ENCODE data around the gene LRCH1. TPM values are rescaled to one million over a fixed set of nuclear protein-coding genes. Genes with fewer than 3 reads are reported as not detected.

The LRCH1 gene
- total and polyA plus RNA-seq, 2 of the 4 experiments (the other 2 are of a cell fraction), result 7.0 to 8.8 TPM

DNA sequence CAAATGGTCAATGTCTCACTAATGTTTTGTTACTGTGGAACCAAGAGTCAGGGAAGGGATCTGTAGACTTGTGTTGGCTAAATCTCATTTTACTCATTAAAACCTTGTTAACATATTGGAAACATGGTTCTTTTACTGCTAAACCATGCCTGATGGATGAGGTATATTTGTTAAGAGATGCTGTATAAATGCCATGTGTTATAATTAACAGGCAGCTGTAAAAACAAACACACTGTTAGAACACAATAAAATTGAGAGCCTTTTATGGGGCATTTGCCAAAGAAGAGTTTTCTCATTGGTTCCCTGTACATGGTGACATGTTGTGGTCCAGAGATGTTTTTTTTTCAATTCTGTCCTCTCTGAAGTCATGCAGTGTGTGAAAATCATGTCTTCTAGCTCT lies 122.0 kb downstream of the LRCH1 start:
- DNase-seq, result no peak
- Histone ChIP-seq H2BK120ac (ENCODE audit: low read depth, low read length) (no peak overlapping the region), H3K36me3 (ENCODE audit: control insufficient read depth, insufficient read depth, low read length) (peaks cover 9% of the 10 kb centered on the region), H3K4me3 (ENCODE audit: insufficient read depth, low read depth, low read length) (no peak overlapping the region), H2BK20ac (ENCODE audit: low read depth, low read length) (no peak overlapping the region), H3K4ac (ENCODE audit: low read depth, low read length) (no peak overlapping the region), H4K20me1 (ENCODE audit: insufficient read depth, low read length) (peaks cover 8% of the 10 kb centered on the region; the same call in 1 of the 2 replicates), H2AFZ (replicated peaks; ENCODE audit: low read length, poor library complexity) (no peak overlapping the region), H3K23ac (ENCODE audit: low read depth, low read length) (no peak overlapping the region), H2BK5ac (ENCODE audit: low read depth, low read length, poor library complexity, severe bottlenecking) (no peak overlapping the region), H3K18ac (ENCODE audit: low read depth, low read length) (no peak overlapping the region), H3K56ac (ENCODE audit: extremely low read depth, insufficient read depth, low read length) (no peak overlapping the region), H3K9me3 (ENCODE audit: control insufficient read depth, insufficient read depth, low read length) (no peaks in the 10 kb centered on the region), H3K9ac (ENCODE audit: low read depth, low read length) (no peak overlapping the region), H4K8ac (ENCODE audit: low read depth in 2 of 2, low read length in 2 of 2) (no peak overlapping the region), H4K5ac (ENCODE audit: low read depth, low read length) (no peak overlapping the region), H3K79me1 (ENCODE audit: low read depth in 1 of 2, low read length in 2 of 2) (peaks cover 41 to 66% of the 10 kb centered on the region in 2 experiments), H2AK5ac (ENCODE audit: low read depth, low read length) (no peak overlapping the region), H3K27me3 (ENCODE audit: control insufficient read depth, insufficient read depth, low read length) (no peaks in the 10 kb centered on the region), H4K91ac (ENCODE audit: insufficient read depth, low read depth, low read length) (no peak overlapping the region), H3K14ac (replicated peaks; ENCODE audit: low read depth, low read length) (0 out of 2 replicates have a peak overlapping the region, but pooled peaks have one; percentile 16), H3K4me2 (ENCODE audit: low read depth, low read length) (no peak overlapping the region), H2AK9ac (replicated peaks; ENCODE audit: low read depth, low read length, poor library complexity) (no peak overlapping the region), H3K27ac (ENCODE audit: insufficient read depth, low read length) (no peak overlapping the region), H2BK15ac (ENCODE audit: low read depth, low read length) (no peak overlapping the region), H3K4me1 (ENCODE audit: control insufficient read depth, insufficient read depth, low read length) (peaks cover 4% of the 10 kb centered on the region), H3K9me1 (ENCODE audit: insufficient read depth, low read length) (peaks cover 13% of the 10 kb centered on the region)
- CTCF ChIA-PET, result no interaction called here
- dilution Hi-C loops (cut with HindIII; ENCODE audit: low sequenced_read_pairs, unreplicated experiment), result no loop called here
- ATAC-seq (ENCODE audit: low read depth), result no peak
- POLR2A ChIA-PET (ENCODE audit: unreplicated experiment), result interaction anchor here (0.5 kb wide), 1 partner anchor 9 kb away, joined by 3 read pairs; no protein-coding TSS in a partner anchor
- in situ Hi-C loops (cut with MboI; ENCODE audit: low sequenced_read_pairs), result no loop called here
- no TSS peak for BruUV-seq (replicated peaks)
- intact Hi-C loops (cut with micrococcal nuclease), result no loop called here
- TF ChIP-seq RAD21 (IDR thresholded peaks at IDR 0.05; ENCODE audit: low read length) (no peak), BHLHE40 (IDR thresholded peaks at IDR 0.05; ENCODE audit: low read depth, low read length) (no peak), MXI1 (IDR thresholded peaks at IDR 0.05; ENCODE audit: borderline replicate concordance, low read depth, low read length) (no peak), CEBPB (IDR thresholded peaks at IDR 0.05; ENCODE audit: low read depth, low read length) (no peak), POLR2A (IDR thresholded peaks at IDR 0.05; ENCODE audit: low read depth, low read length) (no peak), MAFK (IDR thresholded peaks at IDR 0.05; ENCODE audit: low read depth, low read length) (no peak)
- TF ChIP-seq, protein P1, sequence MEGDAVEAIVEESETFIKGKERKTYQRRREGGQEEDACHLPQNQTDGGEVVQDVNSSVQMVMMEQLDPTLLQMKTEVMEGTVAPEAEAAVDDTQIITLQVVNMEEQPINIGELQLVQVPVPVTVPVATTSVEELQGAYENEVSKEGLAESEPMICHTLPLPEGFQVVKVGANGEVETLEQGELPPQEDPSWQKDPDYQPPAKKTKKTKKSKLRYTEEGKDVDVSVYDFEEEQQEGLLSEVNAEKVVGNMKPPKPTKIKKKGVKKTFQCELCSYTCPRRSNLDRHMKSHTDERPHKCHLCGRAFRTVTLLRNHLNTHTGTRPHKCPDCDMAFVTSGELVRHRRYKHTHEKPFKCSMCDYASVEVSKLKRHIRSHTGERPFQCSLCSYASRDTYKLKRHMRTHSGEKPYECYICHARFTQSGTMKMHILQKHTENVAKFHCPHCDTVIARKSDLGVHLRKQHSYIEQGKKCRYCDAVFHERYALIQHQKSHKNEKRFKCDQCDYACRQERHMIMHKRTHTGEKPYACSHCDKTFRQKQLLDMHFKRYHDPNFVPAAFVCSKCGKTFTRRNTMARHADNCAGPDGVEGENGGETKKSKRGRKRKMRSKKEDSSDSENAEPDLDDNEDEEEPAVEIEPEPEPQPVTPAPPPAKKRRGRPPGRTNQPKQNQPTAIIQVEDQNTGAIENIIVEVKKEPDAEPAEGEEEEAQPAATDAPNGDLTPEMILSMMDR (conservative IDR thresholded peaks at IDR 0.05; ENCODE audit: low read depth, low read length), result no peak
